WTC11 (cell line): ENCODE measurements around the gene STK17B. TPM values are rescaled to one million over a fixed set of nuclear protein-coding genes. Genes with fewer than 3 reads are reported as not detected.

Experiments used
- ATAC-seq: fragments of 200-7000 bp; cut with Tn5 transposase; 2 replicates; pipeline ENCODE4 v1.10.0; 2021; ENCODE audit warnings: mild to moderate bottlenecking, moderate library complexity
- CTCF ChIA-PET: fragments of 300-600 bp; sonication (Branson Sonifier 250); formaldehyde crosslinking; loops from one replicate; lab custom pipeline; 2021; ENCODE audit warnings: antibody characterized with exemption; lab: Charles Lee
- POLR2A ChIA-PET: fragments of 350-600 bp; sonication (Branson Sonifier 250); formaldehyde crosslinking; loops from one replicate; lab custom pipeline; 2021; ENCODE audit warnings: antibody characterized with exemption; lab: Charles Lee
- DNase-seq: peaks from one replicate; pipeline ENCODE4 v3.0.0; 2021; ENCODE audit warnings: low spot score
- H3K27ac Mint-ChIP-seq: 2 replicates; pipeline ENCODE4 v1.8.0; 2021; ENCODE audit warnings: mixed read lengths
- H3K27me3 Mint-ChIP-seq: 2 replicates; pipeline ENCODE4 v1.8.0; 2021; ENCODE audit warnings: low read depth, mild to moderate bottlenecking, moderate library complexity, mixed read lengths
- H3K36me3 Mint-ChIP-seq: 2 replicates; pipeline ENCODE4 v1.8.0; 2021; ENCODE audit warnings: mixed read lengths
- H3K4me1 Mint-ChIP-seq: 2 replicates; pipeline ENCODE4 v1.8.0; 2022; ENCODE audit warnings: mixed read lengths
- H3K4me3 Mint-ChIP-seq: 2 replicates; pipeline ENCODE4 v1.8.0; 2021; ENCODE audit warnings: mild to moderate bottlenecking, moderate library complexity, mixed read lengths
- H3K9me3 Mint-ChIP-seq: 2 replicates; pipeline ENCODE4 v1.8.0; 2021; ENCODE audit warnings: mixed read lengths
- AFF4 ChIP-seq: sonication (generic); formaldehyde crosslinking; IDR thresholded peaks from 2 replicates; pipeline ENCODE4 v1.8.1; 2023; ENCODE audit warnings: mild to moderate bottlenecking, missing genetic modification reagents, borderline replicate concordance
- ATF1 ChIP-seq: sonication (generic); formaldehyde crosslinking; IDR thresholded peaks from 2 replicates; pipeline ENCODE4 v1.8.1; 2023; ENCODE audit warnings: mild to moderate bottlenecking, moderate library complexity, missing genetic modification reagents
- ATF2 ChIP-seq: sonication (generic); formaldehyde crosslinking; IDR thresholded peaks from 2 replicates; pipeline ENCODE4 v1.8.1; 2022; ENCODE audit warnings: low read depth, missing genetic modification reagents, borderline replicate concordance
- ATF6 ChIP-seq: sonication (generic); formaldehyde crosslinking; IDR thresholded peaks from 2 replicates; pipeline ENCODE4 v1.8.1; 2023; ENCODE audit warnings: mild to moderate bottlenecking, missing genetic modification reagents
- GTF2I ChIP-seq: fragments of 250-450 bp; sonication (Bioruptor Pico); conservative IDR thresholded peaks from 2 replicates; pipeline ENCODE4 v1.4.0; 2021; ENCODE audit warnings: mild to moderate bottlenecking
- HMGXB4 ChIP-seq: sonication (generic); formaldehyde crosslinking; IDR thresholded peaks from 2 replicates; pipeline ENCODE4 v1.8.1; 2023; ENCODE audit warnings: mild to moderate bottlenecking, moderate library complexity, missing genetic modification reagents
- IRF1 ChIP-seq: sonication (generic); formaldehyde crosslinking; IDR thresholded peaks from 2 replicates; pipeline ENCODE4 v1.8.0; 2023; ENCODE audit warnings: missing genetic modification reagents
- KAT7 ChIP-seq: sonication (generic); formaldehyde crosslinking; IDR thresholded peaks from 2 replicates; pipeline ENCODE4 v1.8.1; 2023; ENCODE audit warnings: missing genetic modification reagents, mild to moderate bottlenecking, borderline replicate concordance
- MLX ChIP-seq: sonication (generic); formaldehyde crosslinking; IDR thresholded peaks from 2 replicates; pipeline ENCODE4 v1.8.1; 2023; ENCODE audit warnings: mild to moderate bottlenecking, missing genetic modification reagents, moderate library complexity
- RELA ChIP-seq: sonication (generic); formaldehyde crosslinking; IDR thresholded peaks from 2 replicates; pipeline ENCODE4 v1.8.1; 2022; ENCODE audit warnings: missing genetic modification reagents, mild to moderate bottlenecking, borderline replicate concordance
- ZBTB21 ChIP-seq: sonication (generic); formaldehyde crosslinking; IDR thresholded peaks from 2 replicates; pipeline ENCODE4 v1.8.1; 2023; ENCODE audit warnings: mild to moderate bottlenecking, missing genetic modification reagents, borderline replicate concordance
- total RNA-seq: library from RNA; stranded (reverse); gene quantifications from 3 replicates; pipeline ENCODE4 v1.2.3, GENCODE V29; 2021

STK17B gene
- total RNA-seq, 1 experiment from 2014 or later, result 11.8 TPM

GRCh38 chr2:196119926-196120325, 51.5 kb downstream of the STK17B start (continued):
- TF ChIP-seq ZBTB21 (CRISPR knock-in tag), result no peak

GRCh38 chr2:196117214-196117705, 54.1 kb downstream of the STK17B start:
- TF ChIP-seq MLX (CRISPR knock-in tag) (no peak), ATF6 (CRISPR knock-in tag) (no peak), IRF1 (no peak), RELA (CRISPR knock-in tag) (no peak), ATF2 (CRISPR knock-in tag) (no peak), HMGXB4 (CRISPR knock-in tag) (no peak), GTF2I (CRISPR knock-in tag) (no peak), ATF1 (CRISPR knock-in tag) (no peak), KAT7 (no peak), AFF4 (CRISPR knock-in tag) (no peak)
- Mint-ChIP-seq H3K4me3 (no peak overlapping the region), H3K27ac (no peak overlapping the region), H3K36me3 (no peaks in the 10 kb centered on the region; the same call in 1 of the 2 replicates), H3K27me3 (no peaks in the 10 kb centered on the region), H3K4me1 (peaks cover 24% of the 10 kb centered on the region), H3K9me3 (peaks cover 9% of the 10 kb centered on the region)
- no peak for DNase-seq
- ChIA-PET POLR2A (no interaction called here), CTCF (interaction anchor here (1.0 kb wide), 1 partner anchor 39 kb away, joined by 4 read pairs; no protein-coding TSS in a partner anchor)
- ATAC-seq, result no peak
